GM19240 (cell line): Measurements from ENCODE around the gene GOLGA3.

ENCODE experiments used
- DNase-seq: peaks from one replicate; pipeline ENCODE4 v3.0.0; 2011; ENCODE audit warnings: low spot score; ENCODE audit not compliant: insufficient read length

GOLGA3 gene

GRCh38 chr12:132724506-132725241 is 104.0 kb downstream of the GOLGA3 start:
- no peak for DNase-seq

- DNase-seq, result no peak
These were observed 104.9 kb downstream of the GOLGA3 start for GRCh38 chr12:132723764-132724140.

DNA sequence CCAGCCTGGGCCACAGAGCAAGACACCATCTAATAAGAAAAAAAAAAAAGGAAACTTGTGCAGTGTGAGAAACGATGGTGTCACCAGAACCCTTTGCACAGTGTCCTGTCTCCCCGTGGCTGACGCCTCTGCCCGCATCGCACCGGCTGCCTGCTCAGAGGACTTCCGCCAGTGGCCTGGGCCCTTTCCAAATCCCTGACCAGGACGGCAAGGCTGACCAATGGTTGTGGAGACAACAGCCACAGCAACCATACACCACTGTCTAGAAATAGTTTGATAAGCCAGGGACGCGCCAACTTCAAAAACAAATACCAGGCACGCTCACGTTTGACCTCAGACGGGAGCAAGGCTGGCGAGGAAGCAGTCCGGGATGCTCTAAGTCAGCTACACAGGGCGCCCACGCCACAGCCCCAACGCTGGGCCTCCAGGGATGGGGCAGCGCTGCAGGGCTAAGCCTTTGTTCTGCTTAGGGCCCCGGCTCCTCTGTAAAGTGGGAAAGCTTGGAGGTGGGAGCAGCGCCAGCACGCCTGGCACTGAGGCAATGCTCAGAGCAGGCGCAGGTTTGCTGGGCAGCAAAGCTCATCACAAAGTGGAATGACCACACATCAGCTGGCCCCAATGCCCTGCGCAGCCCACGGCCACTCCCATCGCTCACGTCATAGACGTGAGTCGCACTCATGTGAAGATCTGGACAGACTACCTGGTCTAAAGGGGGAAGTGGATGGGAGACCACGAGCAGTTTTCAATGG is 105.5 kb downstream of the GOLGA3 start:
- DNase-seq, result no peak

GRCh38 chr12:132720606-132721345 is 107.9 kb downstream of the GOLGA3 start:
- no peak for DNase-seq

DNA sequence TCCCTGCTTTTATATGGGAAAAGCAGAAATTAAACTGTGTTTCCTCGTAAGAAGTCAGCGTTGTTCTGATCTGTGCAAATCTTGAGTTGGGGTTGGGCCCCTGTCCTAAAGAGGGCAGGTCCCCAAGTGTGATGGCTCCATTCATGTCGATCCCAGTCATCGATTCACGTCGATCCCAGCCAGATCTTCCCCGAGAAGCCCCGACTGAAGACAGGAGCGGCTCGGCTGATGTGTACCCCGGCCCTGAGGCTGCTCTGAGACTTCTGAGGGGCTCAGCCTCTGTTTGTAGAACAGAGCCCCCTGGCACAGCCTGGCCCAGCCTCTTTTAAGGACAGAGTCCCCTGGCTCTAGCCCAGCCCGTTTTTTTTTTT is 108.7 kb downstream of the GOLGA3 start:
- DNase-seq, result no peak

GRCh38 chr12:132719141-132719953 is 109.3 kb downstream of the GOLGA3 start:
- no peak for DNase-seq
